Measurements from ENCODE around the gene KLHL22.
"Not testable (repeated sequence)": the region's sequence is repeated elsewhere in the genome, so short reads cannot be mapped to it uniquely, and the experiment has no call there.

KLHL22 gene

DNA sequence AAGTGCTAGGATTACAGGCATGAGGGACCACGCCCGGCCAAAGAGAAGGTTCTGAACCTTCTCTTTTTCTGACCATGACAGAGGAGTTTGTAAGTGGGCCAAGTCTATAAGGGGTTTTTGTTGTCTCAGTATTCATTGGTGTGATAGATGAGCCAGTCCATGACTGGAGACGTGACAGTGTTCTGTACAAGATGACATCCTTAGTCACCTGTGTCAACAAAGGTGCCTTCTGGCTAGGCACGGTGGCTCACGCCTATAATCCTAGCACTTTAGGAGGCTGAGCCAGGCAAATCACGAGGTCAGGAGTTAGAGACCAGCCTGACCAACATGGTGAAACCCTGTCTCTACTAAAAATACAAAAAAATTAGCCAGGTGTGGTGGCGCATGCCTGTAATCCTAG, 4.2 kb upstream of the KLHL22 start:
- DNase-seq: no peak

DNA sequence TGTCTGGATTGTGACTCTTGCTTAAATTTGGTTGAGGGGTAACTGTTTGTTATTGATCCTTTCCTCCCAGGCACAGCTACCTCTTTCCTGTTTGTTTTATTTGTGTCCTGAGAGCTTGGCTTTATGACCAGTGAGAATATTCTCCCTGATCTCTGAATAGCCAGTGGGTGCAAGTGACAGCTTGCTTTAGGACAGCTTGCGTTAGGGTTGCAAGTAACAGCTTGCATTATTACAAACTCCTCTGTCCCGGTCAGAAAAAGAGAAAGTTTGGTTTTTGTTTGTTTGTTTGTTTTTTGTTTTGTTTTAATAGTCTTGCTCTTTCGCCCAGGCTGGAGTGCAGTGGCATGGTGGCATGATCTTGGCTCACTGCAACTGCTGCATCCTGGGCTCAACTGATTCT, 3.3 kb upstream of the KLHL22 start:
- DNase-seq: no peak

DNA sequence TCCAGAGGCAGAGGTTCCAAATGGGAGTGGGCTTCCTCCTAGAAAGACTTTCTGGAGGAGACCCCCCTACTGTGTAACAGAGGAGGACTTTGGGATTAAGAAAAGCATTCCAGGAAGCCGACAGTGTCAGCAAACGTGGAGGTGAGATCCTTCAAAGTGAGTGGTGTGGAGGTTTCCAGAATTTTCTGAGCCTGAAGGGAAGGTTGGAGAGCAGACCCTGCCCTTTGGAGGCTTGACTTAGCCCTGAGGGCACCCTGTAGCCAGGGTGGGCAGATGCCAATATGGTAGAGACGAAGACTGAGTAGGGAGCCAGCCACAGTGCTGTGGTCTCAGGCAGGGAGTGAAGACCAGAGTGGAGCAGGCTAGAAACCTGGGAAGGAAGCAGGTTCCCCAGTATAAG, 1.8 kb upstream of the KLHL22 start:
- DNase-seq: no peak

DNA sequence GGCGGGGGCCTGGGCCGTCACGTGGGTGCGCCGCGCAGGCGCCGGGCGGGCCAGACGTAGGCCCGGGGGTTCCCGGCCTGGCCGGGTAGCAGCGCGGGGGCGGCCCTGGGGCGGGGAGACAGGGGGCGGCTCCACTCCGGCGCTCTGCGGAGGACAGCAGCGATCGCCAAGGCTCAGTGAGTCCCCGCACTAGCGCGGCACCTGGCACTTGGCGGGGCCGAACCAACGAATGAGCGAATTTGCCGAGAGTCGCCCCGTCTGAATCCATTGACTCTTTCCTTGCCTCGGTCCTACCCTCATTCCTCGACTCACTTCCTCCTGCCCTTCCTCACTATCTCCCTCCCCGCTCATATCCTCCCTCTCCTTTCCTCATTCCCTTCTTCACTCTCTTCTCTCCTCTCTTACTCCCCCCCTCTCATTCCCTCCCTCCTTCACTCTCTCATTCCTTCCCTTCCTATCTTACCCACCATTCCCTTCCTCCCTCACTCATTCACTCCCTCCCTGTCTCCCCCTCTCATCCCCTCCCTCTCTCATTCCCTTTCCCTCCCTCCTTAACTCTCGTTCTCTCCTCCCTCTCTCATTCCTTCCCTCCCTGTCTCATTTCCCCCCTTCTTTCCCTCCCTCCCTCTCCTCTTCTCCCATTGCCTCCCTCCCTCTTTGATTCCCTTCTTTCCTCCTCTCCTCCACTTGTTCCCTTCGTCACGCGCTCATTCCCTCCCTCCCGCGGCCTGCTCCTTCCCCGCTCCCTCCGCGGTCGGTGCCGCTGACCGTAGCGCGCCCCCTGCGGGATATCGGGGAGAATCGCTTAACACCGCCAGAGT, 476 bp upstream of the KLHL22 start:
- peak; percentile 89 for DNase-seq

DNA sequence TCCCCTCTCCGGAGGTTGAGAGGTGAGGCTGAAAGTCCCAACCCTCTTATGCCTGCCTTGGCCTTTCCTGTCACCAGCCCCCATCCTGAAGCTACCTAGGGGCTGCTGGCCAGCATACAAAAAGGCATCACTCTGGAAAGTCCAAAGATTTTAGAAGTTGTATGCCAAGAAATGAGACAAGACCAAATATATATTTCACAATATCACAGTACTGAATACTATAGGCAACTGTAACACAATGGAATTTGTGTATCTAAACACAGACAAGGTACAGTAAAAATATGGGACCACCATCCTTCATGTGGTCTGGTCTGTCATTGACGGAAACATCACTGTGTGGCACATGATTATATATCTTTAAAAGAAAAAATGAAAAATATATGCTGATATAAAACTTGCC, 4.2 kb downstream of the KLHL22 start:
- DNase-seq: no peak

GRCh38 chr22:20490941-20491307, 4.7 kb downstream of the KLHL22 start:
- DNase-seq: no peak

GRCh38 chr22:20490183-20490940, 5.2 kb downstream of the KLHL22 start:
- no peak for DNase-seq

- no peak for DNase-seq
Measured at GRCh38 chr22:20488946-20489345, 6.6 kb downstream of the KLHL22 start.

DNA sequence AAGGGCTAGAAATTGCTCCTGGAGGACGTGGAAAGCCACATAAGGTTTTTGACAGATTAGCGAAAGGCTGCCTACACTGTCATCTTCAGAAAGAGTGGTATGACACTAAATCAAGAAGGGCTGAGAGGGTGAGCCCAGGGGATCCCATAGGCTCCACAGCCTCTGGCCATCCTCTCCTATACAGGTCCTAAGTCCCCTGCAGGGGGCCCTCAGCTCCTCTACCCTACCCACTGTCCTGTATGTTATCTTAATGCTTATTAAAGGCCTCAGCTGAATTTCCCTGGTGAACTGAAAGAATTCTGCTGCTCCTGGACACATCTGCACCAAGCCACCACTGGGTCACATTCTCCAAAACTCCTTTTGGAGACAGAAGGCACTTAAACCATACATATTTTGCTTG, 7.9 kb downstream of the KLHL22 start:
- no peak for DNase-seq

- DNase-seq: no peak
Measured at GRCh38 chr22:20486229-20486628, 9.4 kb downstream of the KLHL22 start.

- DNase-seq: no peak
Measured at GRCh38 chr22:20484948-20485683, 10.5 kb downstream of the KLHL22 start.

- no peak for DNase-seq
Measured at GRCh38 chr22:20483771-20484170, 11.8 kb downstream of the KLHL22 start.

GRCh38 chr22:20483143-20483506, 12.5 kb downstream of the KLHL22 start:
- DNase-seq: not testable (repeated sequence)

GRCh38 chr22:20479612-20480196, 15.9 kb downstream of the KLHL22 start:
- DNase-seq: no peak

DNA sequence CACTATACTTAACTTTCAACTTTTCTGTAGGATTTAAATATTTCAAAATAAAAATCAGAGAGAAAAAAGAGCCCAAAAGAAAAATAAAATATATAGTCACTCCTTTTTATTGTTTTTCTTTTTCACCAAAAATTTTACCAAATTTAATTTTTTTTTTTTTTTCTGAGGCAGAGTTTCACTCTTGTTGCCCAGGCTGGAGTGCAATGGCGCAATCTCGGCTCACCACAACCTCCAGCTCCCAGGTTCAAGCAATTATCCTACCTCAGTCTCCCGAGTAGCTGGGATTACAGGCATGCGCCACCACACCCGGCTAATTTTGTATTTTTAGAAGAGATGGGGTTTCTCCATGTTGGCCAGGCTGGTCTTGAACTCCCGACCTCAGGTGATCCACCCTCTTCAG, 17.5 kb downstream of the KLHL22 start:
- not testable (repeated sequence) for DNase-seq

GRCh38 chr22:20475569-20475968, 20.0 kb downstream of the KLHL22 start:
- not testable (repeated sequence) for DNase-seq

DNA sequence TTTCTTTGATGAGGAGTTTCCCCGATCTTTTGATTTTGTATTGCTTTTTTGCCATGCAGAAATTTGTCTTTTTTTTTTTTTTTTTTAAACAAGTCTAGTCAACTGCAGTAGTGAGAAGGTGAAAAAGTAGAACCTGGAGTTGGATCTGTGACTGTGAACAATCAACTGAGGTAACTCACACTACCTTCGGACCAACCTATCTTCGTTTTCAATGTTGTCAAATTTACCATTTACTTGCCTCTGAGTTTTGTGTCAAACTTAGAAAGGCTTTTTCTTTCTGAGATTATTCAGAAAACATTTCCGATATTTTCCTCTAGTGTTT, 20.5 kb downstream of the KLHL22 start:
- DNase-seq: no peak

GRCh38 chr22:20472629-20473442, 22.8 kb downstream of the KLHL22 start:
- DNase-seq: no peak

DNA sequence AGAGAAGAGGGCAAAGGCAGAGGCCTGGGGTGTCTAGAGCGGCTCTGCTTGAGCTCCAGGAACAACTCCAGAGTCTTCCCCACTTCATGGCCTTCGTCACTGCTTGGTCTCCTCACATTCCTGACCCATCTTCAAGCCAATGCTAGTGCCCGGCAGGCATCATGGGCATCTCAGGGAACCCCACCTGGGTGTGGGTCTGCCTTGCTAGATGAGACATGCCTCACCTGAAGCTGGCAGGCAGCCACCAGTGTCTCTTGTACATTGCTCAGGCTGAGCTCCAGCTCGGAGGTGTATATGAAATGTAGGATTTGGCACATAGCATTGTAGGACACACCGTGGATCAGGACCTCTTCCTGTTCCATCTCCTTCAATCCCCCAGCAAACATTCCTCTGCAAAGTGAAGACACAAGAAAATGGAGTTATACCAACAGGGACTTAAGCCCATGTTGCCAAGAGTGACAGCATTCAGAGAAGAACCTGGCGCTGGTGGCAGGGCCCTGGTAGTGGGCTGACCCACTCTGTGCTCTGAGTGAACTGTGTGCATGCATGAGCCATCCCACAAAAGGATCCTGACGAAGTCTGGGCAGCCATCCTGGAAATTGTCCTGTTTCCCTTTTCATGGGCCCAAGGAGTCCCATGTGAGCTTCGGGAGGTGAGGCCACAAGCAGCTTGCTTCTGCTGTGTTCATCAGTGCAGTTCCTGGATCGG, 24.3 kb downstream of the KLHL22 start:
- DNase-seq: no peak

- DNase-seq: not testable (repeated sequence)
Measured at GRCh38 chr22:20470525-20470924, 25.1 kb downstream of the KLHL22 start.

- DNase-seq: no peak
Measured at GRCh38 chr22:20469110-20469868, 26.3 kb downstream of the KLHL22 start.

All from NCI-H1105 (cell line).